H1 (cell line): ENCODE measurements around the gene CHCHD1. TPM values are rescaled to one million over a fixed set of nuclear protein-coding genes. Genes with fewer than 3 reads are reported as not detected.

ENCODE experiments used
- CTCF ChIA-PET: fragments of 300-600 bp; sonication (Branson Sonifier 250); formaldehyde crosslinking; loops from one replicate; lab custom pipeline; 2021; ENCODE audit not compliant: partially characterized antibody; lab: Charles Lee
- POLR2A ChIA-PET: fragments of 300-600 bp; sonication (Branson Sonifier 250); formaldehyde crosslinking; loops from one replicate; lab custom pipeline; 2021; ENCODE audit warnings: inconsistent platforms; ENCODE audit not compliant: partially characterized antibody; lab: Charles Lee
- DNase-seq, 2 experiments: peaks; one replicate each; pipeline versions ENCODE4 v3.0.0 to v3.0.0-alpha.2; 2010 to 2022; ENCODE audit warnings: low spot score in 2 of 2, low read depth in 1 of 2, mixed read lengths in 1 of 2
- FAIRE-seq: peaks from 2 replicates; lab custom pipeline; 2011; peaks lifted over from hg19 to GRCh38; lab: Jason Lieb, UNC
- H2AFZ ChIP-seq: 2 replicates; pipeline ENCODE4 v1.8.1; 2012; ENCODE audit warnings: low read length, inconsistent platforms
- H2AK5ac ChIP-seq: 2 replicates; pipeline ENCODE4 v1.6.1; 2013; ENCODE audit warnings: low read depth, low read length
- H2BK120ac ChIP-seq: replicated peaks from 2 replicates; pipeline ENCODE3; 2013; ENCODE audit warnings: low read depth, low read length, inconsistent platforms
- H2BK12ac ChIP-seq: 2 replicates; pipeline ENCODE4 v1.6.1; 2013; ENCODE audit warnings: low read depth, low read length
- H2BK15ac ChIP-seq: 2 replicates; pipeline ENCODE4 v1.6.1; 2013; ENCODE audit warnings: low read length
- H2BK20ac ChIP-seq: 2 replicates; pipeline ENCODE4 v1.6.1; 2013; ENCODE audit warnings: low read length
- H2BK5ac ChIP-seq: 2 replicates; pipeline ENCODE4 v1.6.1; 2013; ENCODE audit warnings: low read depth, low read length
- H3K14ac ChIP-seq: 2 replicates; pipeline ENCODE4 v1.6.1; 2013; ENCODE audit warnings: inconsistent platforms; ENCODE audit not compliant: insufficient read length
- H3K18ac ChIP-seq: 2 replicates; pipeline ENCODE4 v1.6.1; 2013; ENCODE audit warnings: low read length; ENCODE audit errors: extremely low read depth
- H3K23ac ChIP-seq: 2 replicates; pipeline ENCODE4 v1.6.1; 2013; ENCODE audit warnings: inconsistent platforms; ENCODE audit not compliant: insufficient read length
- H3K23me2 ChIP-seq: 2 replicates; pipeline ENCODE4 v1.6.1; 2013; ENCODE audit warnings: low read depth, low read length
- H3K27ac ChIP-seq: 2 replicates; pipeline ENCODE4 v1.6.1; 2011; ENCODE audit warnings: low read depth, low read length, inconsistent platforms
- H3K27me3 ChIP-seq, 4 experiments: replicated peaks in 1 of 4; 1 replicate in 1 of 4; 2 replicates in 3 of 4; pipeline versions ENCODE4 v1.6.1 to v1.8.1; 2011 to 2013; ENCODE audit warnings: low read length in 3 of 4, mild to moderate bottlenecking in 3 of 4, inconsistent platforms in 2 of 4, mixed read lengths in 2 of 4, moderate library complexity in 1 of 4; ENCODE audit not compliant: control insufficient read depth in 3 of 4, insufficient read depth in 3 of 4; ENCODE audit errors: extremely low read depth in 1 of 4
- H3K36me3 ChIP-seq, 4 experiments: 2 replicates each; pipeline versions ENCODE4 v1.6.1 to v1.8.1; 2011 to 2013; ENCODE audit warnings: mild to moderate bottlenecking in 4 of 4, low read length in 3 of 4, moderate library complexity in 2 of 4, control low read depth in 1 of 4, inconsistent platforms in 1 of 4; ENCODE audit not compliant: insufficient read depth in 4 of 4, control insufficient read depth in 2 of 4
- H3K4ac ChIP-seq: replicated peaks from 2 replicates; pipeline ENCODE3; 2013; ENCODE audit warnings: low read length, low read depth, mixed read lengths, inconsistent platforms; ENCODE audit not compliant: insufficient read length
- H3K4me1 ChIP-seq, 4 experiments: replicated peaks in 1 of 4; 1 replicate in 1 of 4; 2 replicates in 3 of 4; pipeline versions ENCODE4 v1.6.1 to v1.8.1; 2011 to 2013; ENCODE audit warnings: low read length in 3 of 4, inconsistent platforms in 2 of 4, mixed read lengths in 1 of 4; ENCODE audit not compliant: insufficient read depth in 4 of 4, control insufficient read depth in 3 of 4
- H3K4me2 ChIP-seq, 2 experiments: 2 replicates each; pipeline versions ENCODE4 v1.6.1 to v1.8.1; 2011 to 2013; ENCODE audit warnings: low read depth in 2 of 2, low read length in 2 of 2, control low read depth in 1 of 2, inconsistent platforms in 1 of 2, mild to moderate bottlenecking in 1 of 2; ENCODE audit not compliant: insufficient read depth in 1 of 2
- H3K4me3 ChIP-seq, 4 experiments: fragments of 200-600, 300-600 bp in 1 of 4; sonication (generic), shearing (Covaris generic), sonication (Bioruptor Twin) in 1 of 4; 2 replicates each; pipeline versions ENCODE4 v1.5.1 to v1.8.1; 2011 to 2016; ENCODE audit warnings: low read length in 4 of 4, low read depth in 3 of 4, control low read depth in 2 of 4, inconsistent platforms in 2 of 4, mild to moderate bottlenecking in 2 of 4, mixed read lengths in 1 of 4, moderate library complexity in 1 of 4; ENCODE audit not compliant: insufficient read depth in 2 of 4; ENCODE audit errors: extremely low read depth in 1 of 4
- H3K56ac ChIP-seq: replicated peaks from 2 replicates; pipeline ENCODE3; 2013; ENCODE audit warnings: low read depth, mild to moderate bottlenecking, mixed read lengths, low read length, inconsistent platforms; ENCODE audit not compliant: insufficient read length
- H3K79me1 ChIP-seq: 2 replicates; pipeline ENCODE4 v1.6.1; 2013; ENCODE audit warnings: low read depth, low read length, control low read depth
- H3K79me2 ChIP-seq, 2 experiments: 2 replicates each; pipeline versions ENCODE4 v1.6.1 to v1.8.1; 2012 to 2013; ENCODE audit warnings: low read length in 2 of 2, mild to moderate bottlenecking in 2 of 2, inconsistent platforms in 1 of 2; ENCODE audit not compliant: insufficient read depth in 2 of 2, control insufficient read depth in 1 of 2
- H3K9ac ChIP-seq, 4 experiments: replicated peaks in 1 of 4; 1 replicate in 1 of 4; 2 replicates in 3 of 4; pipeline versions ENCODE4 v1.6.1 to v1.8.1; 2011 to 2013; ENCODE audit warnings: low read depth in 3 of 4, low read length in 3 of 4, control low read depth in 2 of 4, mild to moderate bottlenecking in 2 of 4, moderate library complexity in 2 of 4, inconsistent platforms in 1 of 4; ENCODE audit errors: extremely low read depth in 1 of 4
- H3K9me3 ChIP-seq, 2 experiments: 2 replicates each; pipeline versions ENCODE4 v1.6.1 to v1.8.1; 2012 to 2013; ENCODE audit warnings: mild to moderate bottlenecking in 2 of 2, moderate library complexity in 2 of 2, control low read depth in 1 of 2, inconsistent platforms in 1 of 2, low read depth in 1 of 2, low read length in 1 of 2, mixed read lengths in 1 of 2; ENCODE audit not compliant: insufficient read depth in 2 of 2
- H4K20me1 ChIP-seq, 2 experiments: replicated peaks in 1 of 2; 2 replicates each; pipeline versions ENCODE3 to v1.8.1; 2011 to 2013; ENCODE audit warnings: inconsistent platforms in 2 of 2, low read length in 2 of 2, mild to moderate bottlenecking in 1 of 2; ENCODE audit not compliant: insufficient read depth in 2 of 2, control insufficient read depth in 1 of 2
- H4K5ac ChIP-seq: 2 replicates; pipeline ENCODE4 v1.6.1; 2013; ENCODE audit warnings: low read length, low read depth, mixed read lengths, inconsistent platforms; ENCODE audit not compliant: insufficient read length
- H4K8ac ChIP-seq: 2 replicates; pipeline ENCODE4 v1.8.0; 2013; ENCODE audit warnings: mild to moderate bottlenecking, moderate library complexity, low read length, inconsistent platforms; ENCODE audit not compliant: insufficient read depth; ENCODE audit errors: extremely low read depth
- H4K91ac ChIP-seq: replicated peaks from 2 replicates; pipeline ENCODE3; 2013; ENCODE audit warnings: low read length, mixed read lengths, inconsistent platforms; ENCODE audit not compliant: insufficient read length
- BRCA1 ChIP-seq: IDR thresholded peaks from 2 replicates; pipeline ENCODE4 v1.6.1; 2012; ENCODE audit warnings: low read depth, low read length, improper control_type of control experiment
- CBX5 ChIP-seq: fragments of 300-800, 300-1000 bp; sonication (generic); IDR thresholded peaks from 2 replicates; pipeline ENCODE4 v1.7.1; 2016; ENCODE audit warnings: antibody characterized with exemption, low read length, low read depth
- CHD2 ChIP-seq: IDR thresholded peaks from 2 replicates; pipeline ENCODE4 v1.6.1; 2012; ENCODE audit warnings: low read length, improper control_type of control experiment
- EP300 ChIP-seq, 2 experiments: IDR thresholded peaks; 1 replicate in 1 of 2; 2 replicates in 1 of 2; pipeline ENCODE4 v1.6.1; 2011 to 2012; ENCODE audit warnings: low read depth in 2 of 2, low read length in 2 of 2, mild to moderate bottlenecking in 2 of 2, borderline replicate concordance in 1 of 2, inconsistent platforms in 1 of 2, moderate library complexity in 1 of 2
- HDAC2 ChIP-seq, 2 experiments: fragments of 300-600 bp in 1 of 2; sonication (generic) in 1 of 2; IDR thresholded peaks; 2 replicates each; pipeline ENCODE4 v1.6.1; 2011 to 2012; ENCODE audit warnings: low read depth in 2 of 2, low read length in 2 of 2, mild to moderate bottlenecking in 2 of 2, moderate library complexity in 2 of 2, borderline replicate concordance in 1 of 2, inconsistent platforms in 1 of 2
- RBBP5 ChIP-seq: IDR thresholded peaks from 2 replicates; pipeline ENCODE4 v1.7.1; 2012; ENCODE audit warnings: low read depth, mild to moderate bottlenecking, inconsistent platforms, low read length, moderate library complexity, borderline replicate concordance
- SIN3A ChIP-seq, 2 experiments: IDR thresholded peaks in 1 of 2; conservative IDR thresholded peaks in 1 of 2; 2 replicates each; pipeline ENCODE4 v1.6.1; 2011 to 2012; ENCODE audit warnings: low read length in 2 of 2, improper control_type of control experiment in 1 of 2, low read depth in 1 of 2, mild to moderate bottlenecking in 1 of 2
- SP2 ChIP-seq: IDR thresholded peaks from 2 replicates; pipeline ENCODE4 v1.6.1; 2012; ENCODE audit warnings: mild to moderate bottlenecking, low read length, inconsistent platforms
- WGBS, 2 experiments: shearing (Covaris generic) in 1 of 2; methylation state at CpG; one replicate each; pipeline versions ENCODE4 v1.1.6 to v1.1.7; 2013 to 2015; ENCODE audit warnings: low lambda C conversion rate in 2 of 2, mixed read lengths in 2 of 2, inconsistent platforms in 1 of 2, low coverage in 1 of 2, missing lambda C conversion rate in 1 of 2; ENCODE audit not compliant: insufficient replicate concordance in 2 of 2, insufficient coverage in 1 of 2, insufficient read length in 1 of 2; ENCODE audit errors: extremely low coverage in 1 of 2, missing lambda C conversion rate in 1 of 2; 5-methylcytosine and 5-hydroxymethylcytosine counted together
- polyA plus RNA-seq, 7 experiments: library from polyadenylated mRNA; depleted of rRNA in 3 of 7; stranded (reverse) in 5 of 7; unstranded in 2 of 7; fragments of >200 nt in 5 of 7; fragments of 200-250 nt in 2 of 7; gene quantifications; 1 replicate in 5 of 7; 2 replicates in 1 of 7; 4 replicates in 1 of 7; pipeline versions ENCODE4 v1.2.1 to v1.2.3, GENCODE V29; 2011 to 2013; ENCODE audit warnings: missing spikeins in 2 of 7, mixed read lengths in 2 of 7
- total RNA-seq: library from RNA; stranded (reverse); fragmentation: NEBNext Ultra II Directional; extraction: Animal tissue kit (Norgen Biotek cat#: 25700); gene quantifications from 2 replicates; pipeline ENCODE4 v1.2.1, GENCODE V29; 2021
- TF ChIP-seq, protein P1 (sequence below), 3 experiments: IDR thresholded peaks; 1 replicate in 2 of 3; 2 replicates in 1 of 3; pipeline versions ENCODE4 v1.5.1 to v1.6.1; 2011; ENCODE audit warnings: low read length in 3 of 3, mild to moderate bottlenecking in 3 of 3, inconsistent platforms in 2 of 3, low read depth in 1 of 3, moderate library complexity in 1 of 3; ENCODE audit not compliant: insufficient read depth in 1 of 3; ENCODE audit errors: control extremely low read depth in 1 of 3

The CHCHD1 gene
- total and polyA plus RNA-seq, 2 of the 8 experiments (the other 6 are each of a cell fraction or from before 2014, with no cell fraction given), result 44.9 to 58.1 TPM

DNA sequence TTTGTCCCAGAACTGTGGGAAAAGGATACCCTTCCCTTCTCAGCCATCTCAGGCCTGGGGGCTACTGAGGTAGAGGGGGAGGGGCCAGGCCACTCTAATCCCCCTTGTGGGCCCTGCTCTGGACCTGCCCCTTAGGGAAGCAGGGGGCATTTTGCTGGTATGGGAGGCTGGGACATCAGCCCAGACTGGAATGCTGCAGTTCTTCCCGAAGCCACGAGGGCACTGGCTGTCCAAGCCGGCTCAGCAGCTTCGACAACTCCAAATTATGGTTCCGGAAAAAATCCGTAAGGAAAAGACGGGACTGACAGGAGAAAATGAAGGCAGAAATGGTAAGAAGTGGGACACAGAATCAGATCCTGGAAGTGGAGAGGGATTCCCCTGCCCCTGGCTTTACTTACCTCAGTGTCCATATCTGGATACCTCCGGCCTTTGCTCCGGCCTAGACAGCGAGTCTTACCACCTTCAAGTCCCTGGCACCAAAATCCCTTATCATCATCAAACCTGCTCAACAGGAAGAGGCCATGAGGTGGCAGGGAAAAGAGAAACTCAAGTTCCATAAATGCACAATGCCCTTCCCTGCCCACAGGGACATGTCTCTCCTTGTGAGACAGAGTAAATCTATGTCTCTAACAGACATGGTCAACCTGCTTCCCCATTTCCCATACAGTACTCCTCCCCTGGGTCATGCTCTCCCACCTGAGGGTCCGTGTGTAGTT lies 20.6 kb downstream of the CHCHD1 start:
- no peak overlapping the region for H2AK5ac ChIP-seq
- H4K91ac ChIP-seq, result no peak overlapping the region
- H2BK5ac ChIP-seq, result no peak overlapping the region
- H3K4me3 ChIP-seq, result no peak overlapping the region
- no peaks in the 10 kb centered on the region for H3K27me3 ChIP-seq
- no peak overlapping the region for H4K8ac ChIP-seq
- H4K20me1 ChIP-seq, result peaks cover 0 to 17% of the 10 kb centered on the region in 2 experiments
- H3K4me1 ChIP-seq, result no peaks in the 10 kb centered on the region
- ChIA-PET CTCF (interaction anchor here (1.1 kb wide), 1 partner anchor 13 kb away, joined by 3 read pairs; no protein-coding TSS in a partner anchor), POLR2A (interaction anchor here (11.1 to 12.1 kb wide), 2 partner anchors 5 to 6 kb away, joined by 137 read pairs; partner anchors contain the start of gene NDST2)
- no peak overlapping the region for H3K27ac ChIP-seq
- H4K5ac ChIP-seq, result no peak overlapping the region
- H3K23me2 ChIP-seq, result no peaks in the 10 kb centered on the region
- H3K23ac ChIP-seq, result no peak overlapping the region
- no peak overlapping the region for H3K9ac ChIP-seq
- no peak overlapping the region for H2AFZ ChIP-seq
- H3K4me2 ChIP-seq, result no peak overlapping the region
- H2BK12ac ChIP-seq, result no peak overlapping the region
- H2BK120ac ChIP-seq, result no peak overlapping the region
- FAIRE-seq (no peak), DNase-seq (no peak)
- no peak overlapping the region for H3K14ac ChIP-seq
- WGBS, 2 experiments, result 93% methylated on average over 11 of the region's 11 CpGs; no CpG with 5 or more reads in 1 of the 2 experiments
- H3K56ac ChIP-seq, result no peak overlapping the region
- H2BK15ac ChIP-seq, result no peak overlapping the region
- no peaks in the 10 kb centered on the region for H3K9me3 ChIP-seq
- no peak overlapping the region for H2BK20ac ChIP-seq
- peaks cover 5 to 35% (median 29%) of the 10 kb centered on the region in 4 experiments; a peak in 7 of 8 replicates for H3K36me3 ChIP-seq
- no peaks in the 10 kb centered on the region for H3K79me2 ChIP-seq
- H3K79me1 ChIP-seq, result 0 out of 2 replicates have a peak, but pooled peaks cover 2% of the 10 kb centered on the region
- H3K4ac ChIP-seq, result no peak overlapping the region
- H3K18ac ChIP-seq, result no peak overlapping the region
- no peak for TF ChIP-seq SP2
- TF ChIP-seq CHD2, result no peak
- TF ChIP-seq, protein P1, sequence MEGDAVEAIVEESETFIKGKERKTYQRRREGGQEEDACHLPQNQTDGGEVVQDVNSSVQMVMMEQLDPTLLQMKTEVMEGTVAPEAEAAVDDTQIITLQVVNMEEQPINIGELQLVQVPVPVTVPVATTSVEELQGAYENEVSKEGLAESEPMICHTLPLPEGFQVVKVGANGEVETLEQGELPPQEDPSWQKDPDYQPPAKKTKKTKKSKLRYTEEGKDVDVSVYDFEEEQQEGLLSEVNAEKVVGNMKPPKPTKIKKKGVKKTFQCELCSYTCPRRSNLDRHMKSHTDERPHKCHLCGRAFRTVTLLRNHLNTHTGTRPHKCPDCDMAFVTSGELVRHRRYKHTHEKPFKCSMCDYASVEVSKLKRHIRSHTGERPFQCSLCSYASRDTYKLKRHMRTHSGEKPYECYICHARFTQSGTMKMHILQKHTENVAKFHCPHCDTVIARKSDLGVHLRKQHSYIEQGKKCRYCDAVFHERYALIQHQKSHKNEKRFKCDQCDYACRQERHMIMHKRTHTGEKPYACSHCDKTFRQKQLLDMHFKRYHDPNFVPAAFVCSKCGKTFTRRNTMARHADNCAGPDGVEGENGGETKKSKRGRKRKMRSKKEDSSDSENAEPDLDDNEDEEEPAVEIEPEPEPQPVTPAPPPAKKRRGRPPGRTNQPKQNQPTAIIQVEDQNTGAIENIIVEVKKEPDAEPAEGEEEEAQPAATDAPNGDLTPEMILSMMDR (IDR thresholded peaks at IDR 0.05; ENCODE audit: control extremely low read depth in 1 of 3, insufficient read depth in 1 of 3, low read depth in 1 of 3, low read length in 3 of 3), result no peak
- TF ChIP-seq HDAC2 (IDR thresholded peaks at IDR 0.05; ENCODE audit: borderline replicate concordance in 1 of 2, low read depth in 2 of 2, low read length in 2 of 2), result no peak
- no peak for TF ChIP-seq CBX5
- no peak for TF ChIP-seq RBBP5
- TF ChIP-seq EP300 (IDR thresholded peaks at IDR 0.05; ENCODE audit: borderline replicate concordance in 1 of 2, low read depth in 2 of 2, low read length in 2 of 2), result no peak
- no peak for TF ChIP-seq SIN3A (conservative IDR thresholded peaks at IDR 0.05 in 1 of 2, IDR thresholded peaks at IDR 0.05 in 1 of 2; ENCODE audit: low read depth in 1 of 2, low read length in 2 of 2)
- TF ChIP-seq BRCA1, result no peak
